MV-4-11 (cell line): ENCODE measurements around the gene SDF2.

Experiments used
- DNase-seq: peaks from one replicate; lab custom pipeline; 2025; lab: John Stamatoyannopoulos, UW

SDF2 gene

DNA sequence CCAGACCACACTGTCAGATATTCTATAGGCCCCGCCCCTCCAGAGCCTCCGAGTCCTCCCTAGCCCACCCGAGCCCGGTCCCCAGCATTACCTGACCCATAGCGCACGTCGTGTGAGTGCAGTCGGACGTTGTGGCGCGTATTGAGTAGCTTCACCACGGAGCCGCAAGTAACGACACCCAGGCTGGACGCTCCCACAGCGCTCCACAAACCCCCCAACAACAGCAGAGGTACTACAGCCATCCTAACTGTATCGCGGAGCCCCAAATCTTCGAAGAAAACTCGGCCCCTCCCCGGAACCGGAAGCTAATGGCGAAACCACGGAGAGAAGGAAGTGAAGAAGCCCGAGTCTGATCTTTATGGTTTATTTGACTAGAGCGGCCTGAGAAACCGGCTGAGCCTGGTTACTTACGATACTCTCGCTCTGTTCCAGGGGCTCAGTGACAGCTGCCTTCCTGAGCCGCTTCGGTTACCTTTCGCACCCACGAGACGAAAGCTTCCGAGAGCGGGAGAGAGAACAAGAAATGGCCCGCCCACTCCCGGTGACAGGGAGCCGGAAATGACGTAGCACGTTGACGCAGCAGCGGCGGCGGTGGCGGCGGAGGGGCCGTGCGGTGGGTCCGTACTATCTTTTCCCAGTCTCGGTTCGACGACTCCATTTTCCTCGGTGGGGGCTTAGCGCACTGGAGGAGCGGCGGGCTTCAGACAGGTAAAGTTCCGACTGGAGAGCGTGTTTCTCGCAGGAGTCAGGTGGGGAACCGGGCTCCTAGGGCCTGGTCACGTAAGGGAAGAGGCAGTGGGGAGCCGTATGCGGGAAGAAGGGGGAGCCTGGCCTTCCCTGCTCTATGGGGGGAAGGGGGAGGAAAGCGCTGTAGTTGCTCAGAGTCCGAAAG is at the start of gene SDF2, which contains the start of gene SUPT6H:
Gene SDF2 (minus strand): TSS at position 272 of the 892 bp plus-strand sequence. CDS start 30 bp downstream, at position 242.
Gene SUPT6H (plus strand): TSS at position 571 of the 892 bp plus-strand sequence. CDS start 11,197 bp downstream, outside the sequence.
- peak; percentile 86 for DNase-seq

DNA sequence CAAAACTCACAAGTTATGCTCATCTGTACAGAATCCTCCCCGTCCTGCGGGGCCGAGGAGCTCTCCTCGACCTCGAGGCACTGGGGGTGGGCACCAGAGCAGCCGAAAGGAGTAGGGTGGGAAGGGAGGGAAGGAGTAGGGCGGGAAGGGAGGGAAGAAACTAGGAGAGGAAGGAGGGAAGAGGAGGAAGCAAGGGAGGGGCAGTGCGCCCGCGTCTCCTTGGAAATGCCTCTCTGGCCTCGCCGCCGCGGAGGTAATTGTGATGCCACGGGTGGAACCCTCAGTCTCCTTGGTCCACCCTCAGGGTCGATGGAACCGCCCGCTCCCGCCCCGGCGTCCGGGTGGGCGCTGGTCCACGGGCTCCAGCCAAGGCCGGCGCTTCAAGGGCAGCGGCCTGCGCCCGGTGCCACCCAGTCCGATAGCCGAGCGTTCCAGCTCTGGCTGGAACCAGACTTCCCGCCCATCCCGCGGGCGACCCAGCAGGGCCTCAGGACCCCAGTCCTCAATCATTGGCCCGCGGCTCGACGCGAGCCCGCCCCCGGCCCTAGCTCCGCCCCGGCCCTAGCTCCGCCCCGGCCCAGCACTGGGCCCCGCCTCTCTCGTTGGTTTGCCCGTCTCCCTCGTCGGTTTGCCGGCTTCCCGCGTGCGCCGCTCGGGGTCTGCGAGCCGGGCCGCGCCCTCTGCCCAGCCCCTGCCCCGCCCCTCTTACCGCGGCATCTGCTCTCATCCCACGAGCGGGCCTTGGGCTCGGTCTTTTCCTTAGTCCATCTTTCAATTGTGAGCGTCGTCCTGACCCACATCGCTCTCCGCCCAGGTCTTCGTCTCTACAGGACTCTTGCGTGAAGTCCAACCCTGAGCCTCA is 49.4 kb upstream of the SDF2 start:
- DNase-seq, result peak; percentile 89

DNA sequence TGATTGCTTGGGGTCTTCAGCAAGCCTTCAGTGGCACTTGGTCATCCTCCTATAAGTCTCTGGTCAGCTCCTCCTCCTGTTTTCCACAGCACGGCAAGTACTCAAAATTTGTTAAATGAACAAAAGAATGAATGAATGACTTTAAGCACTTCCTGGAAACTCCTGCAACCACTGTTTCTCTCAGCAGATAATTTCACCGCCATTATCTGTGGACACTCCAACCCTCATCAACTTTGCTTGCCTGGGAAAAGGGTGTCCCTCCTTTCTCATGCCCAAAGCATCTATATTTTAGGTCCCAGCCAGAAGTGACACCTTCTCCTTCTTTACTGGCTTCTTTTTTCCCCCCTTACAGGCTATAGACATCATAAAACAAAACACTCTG is 45.6 kb upstream of the SDF2 start:
- no peak for DNase-seq

- DNase-seq, result no peak
Observed at GRCh38 chr17:28706471-28707338, 45.0 kb upstream of the SDF2 start.

DNA sequence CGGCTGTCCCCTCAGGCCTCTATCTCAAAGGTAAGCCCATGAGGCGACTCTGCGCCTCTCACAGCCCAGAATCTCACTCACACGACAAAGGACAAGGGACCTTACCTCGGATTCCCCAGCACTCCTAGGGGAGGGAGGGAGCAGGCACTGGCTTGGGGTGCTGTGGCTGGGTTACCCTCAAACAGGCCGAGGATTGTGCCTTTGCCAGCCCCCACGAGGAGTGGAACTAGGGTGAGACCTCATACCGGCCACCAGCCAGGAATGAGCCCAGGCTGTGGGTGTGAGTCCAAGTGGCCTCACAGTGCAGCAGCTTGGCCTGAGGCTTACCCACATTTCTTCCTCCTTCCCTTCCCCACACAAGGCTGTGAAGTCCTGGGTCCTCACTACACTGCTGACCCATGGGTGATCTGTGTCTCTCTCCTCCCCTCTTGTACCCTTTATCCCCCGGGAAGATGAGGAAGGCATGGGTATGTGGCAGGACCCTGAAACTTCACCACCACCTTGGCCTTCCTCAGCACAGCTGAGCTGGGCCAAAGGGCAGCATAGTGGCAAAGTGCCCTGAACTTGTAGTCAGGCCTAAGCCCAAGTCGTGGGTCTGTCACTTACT is 44.1 kb upstream of the SDF2 start:
- no peak for DNase-seq

DNA sequence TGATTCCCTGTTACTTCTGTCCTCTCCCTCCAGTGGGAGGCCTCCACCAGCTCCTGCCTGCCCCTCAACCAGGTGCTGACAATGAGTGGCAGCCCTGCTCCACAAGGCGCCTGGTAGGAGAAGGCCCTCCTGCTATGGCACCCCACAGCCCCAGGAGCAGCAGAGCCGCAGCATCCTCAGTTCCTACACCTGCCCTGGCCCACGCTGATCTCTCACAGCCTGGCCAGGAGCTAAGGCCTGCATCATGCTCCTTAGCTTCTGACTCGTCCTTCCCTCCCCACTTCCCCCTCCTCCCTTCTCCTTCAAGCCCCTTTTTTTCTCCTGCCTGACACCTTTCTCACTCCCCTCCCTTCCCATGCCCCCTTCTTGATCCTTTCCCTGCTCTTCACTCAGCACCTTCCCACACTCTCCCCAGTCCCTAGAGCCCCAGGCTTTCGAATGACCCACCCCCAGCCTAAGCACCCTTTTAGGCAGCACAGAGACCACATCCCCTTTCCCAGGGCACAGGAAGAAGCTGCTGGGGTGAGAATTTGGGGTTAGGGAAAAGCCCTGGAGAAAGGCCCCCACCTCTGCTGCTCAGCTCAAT is 43.5 kb upstream of the SDF2 start:
- no peak for DNase-seq

- no peak for DNase-seq
Observed at GRCh38 chr17:28704219-28704858, 42.6 kb upstream of the SDF2 start.

GRCh38 chr17:28703552-28704218 is 42.0 kb upstream of the SDF2 start:
- no peak for DNase-seq

- DNase-seq, result no peak
Observed at GRCh38 chr17:28702752-28703150, 41.0 kb upstream of the SDF2 start.

- no peak for DNase-seq
Observed at GRCh38 chr17:28702026-28702751, 40.5 kb upstream of the SDF2 start.

DNA sequence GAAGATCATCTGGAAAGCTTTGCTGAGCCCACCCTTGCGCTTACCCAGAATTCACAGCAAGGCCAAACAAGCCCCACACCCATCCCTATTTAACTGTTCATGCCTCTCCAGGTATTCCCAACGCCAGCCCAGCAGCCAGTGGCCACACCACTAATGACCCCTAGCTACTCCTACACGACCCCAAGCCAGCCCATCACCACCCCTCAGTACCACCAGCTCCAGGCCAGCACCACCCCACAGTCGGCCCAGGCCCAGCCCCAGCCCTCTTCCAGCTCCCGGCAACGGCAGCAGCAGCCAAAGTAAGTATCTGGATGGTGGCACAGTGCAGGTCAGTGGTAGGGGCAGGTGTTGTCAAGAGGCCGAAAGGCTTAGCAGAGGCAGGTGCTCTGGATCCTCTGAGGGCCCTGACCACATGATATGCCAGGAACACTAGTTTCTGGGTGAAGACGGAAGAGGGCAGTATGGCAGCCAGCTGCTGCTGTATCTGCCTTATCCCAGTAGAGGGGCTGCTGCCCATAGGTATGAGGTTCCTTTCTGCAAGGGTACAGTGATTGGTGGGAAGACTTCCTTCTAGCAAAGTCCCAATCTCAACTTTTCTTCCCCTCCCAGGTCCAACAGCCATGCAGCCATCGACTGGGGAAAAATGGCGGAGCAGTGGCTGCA is 39.3 kb upstream of the SDF2 start:
- DNase-seq, result no peak

DNA sequence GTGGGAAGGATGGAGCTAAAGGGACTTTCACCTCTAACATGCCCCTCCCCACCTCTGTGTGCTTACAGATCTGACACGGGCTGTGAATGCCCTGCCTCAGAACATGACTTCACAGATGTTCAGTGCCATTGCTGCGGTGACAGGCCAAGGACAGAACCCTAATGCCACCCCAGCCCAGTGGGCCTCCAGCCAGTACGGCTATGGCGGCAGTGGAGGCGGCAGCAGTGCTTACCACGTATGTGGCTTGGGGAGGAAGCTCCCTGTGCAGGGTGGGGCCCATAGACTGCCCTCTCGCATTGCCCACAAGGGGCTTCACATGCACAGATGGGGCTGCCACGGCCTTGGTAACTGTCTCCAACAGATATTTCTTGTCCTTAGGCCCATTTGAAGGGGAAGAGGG is 38.6 kb upstream of the SDF2 start:
- DNase-seq, result no peak

- peak; percentile 2 for DNase-seq
Observed at GRCh38 chr17:28698253-28698941, 36.7 kb upstream of the SDF2 start.

GRCh38 chr17:28693869-28694268 is 32.2 kb upstream of the SDF2 start:
- DNase-seq, result no peak

DNA sequence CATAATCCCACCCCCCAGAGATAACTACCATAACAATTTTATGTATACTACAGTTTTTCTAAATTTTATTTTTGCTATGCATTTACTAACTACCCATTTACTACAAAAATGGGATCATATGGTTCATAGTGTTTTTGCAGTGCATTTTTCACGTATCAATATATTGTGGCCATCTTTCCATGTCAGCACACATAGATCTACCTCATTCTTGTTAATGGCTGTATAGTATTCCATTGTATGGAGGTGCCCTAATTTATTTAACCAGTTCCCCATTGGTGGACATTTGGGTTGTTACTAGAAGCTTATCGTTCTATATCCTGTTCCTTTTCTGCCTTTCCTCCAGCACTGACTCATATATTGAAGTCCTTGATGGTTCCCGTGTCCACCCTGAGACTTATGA is 27.3 kb upstream of the SDF2 start:
- DNase-seq, result no peak

GRCh38 chr17:28688481-28688880 is 26.8 kb upstream of the SDF2 start:
- DNase-seq, result no peak

GRCh38 chr17:28686296-28686695 is 24.6 kb upstream of the SDF2 start:
- no peak for DNase-seq

GRCh38 chr17:28685366-28685765 is 23.7 kb upstream of the SDF2 start:
- no peak for DNase-seq
